IMR-90 (cell line): ENCODE data around the gene CDADC1. TPM values are rescaled to one million over a fixed set of nuclear protein-coding genes. Genes with fewer than 3 reads are reported as not detected.

ENCODE experiments used
- ATAC-seq: fragments of 200-7000 bp; cut with Tn5 transposase; 2 replicates; pipeline ENCODE4 v1.9.1; 2020; ENCODE audit warnings: low read depth, mild to moderate bottlenecking, moderate library complexity
- BruUV-seq: library from RNA; stranded (reverse); fragments of 400-500 nt; replicated peaks from 2 replicates; lab custom pipeline; 2021; lab: Mats Ljungman, UMichigan
- CTCF ChIA-PET: fragments of 300-600 bp; formaldehyde crosslinking; extraction: SDS; loops from one replicate; lab custom pipeline; 2021; ENCODE audit warnings: antibody characterized with exemption; lab: Yijun Ruan, JAX
- POLR2A ChIA-PET: fragments of 300-600 bp; sonication (Branson Sonifier 250); formaldehyde crosslinking; loops from one replicate; lab custom pipeline; 2022; ENCODE audit warnings: antibody characterized with exemption; ENCODE audit not compliant: unreplicated experiment; lab: Charles Lee
- DNase-seq: peaks from one replicate; pipeline ENCODE4 v3.0.0; 2013
- H2AFZ ChIP-seq: replicated peaks from 2 replicates; pipeline ENCODE3; 2013; ENCODE audit warnings: low read length, mild to moderate bottlenecking; ENCODE audit not compliant: poor library complexity
- H2AK5ac ChIP-seq: 2 replicates; pipeline ENCODE4 v1.6.1; 2013; ENCODE audit warnings: low read depth, low read length, inconsistent platforms
- H2AK9ac ChIP-seq: replicated peaks from 2 replicates; pipeline ENCODE3; 2013; ENCODE audit warnings: mild to moderate bottlenecking, low read depth, low read length, moderate library complexity; ENCODE audit not compliant: poor library complexity
- H2BK120ac ChIP-seq: 2 replicates; pipeline ENCODE4 v1.6.1; 2013; ENCODE audit warnings: low read depth, low read length, inconsistent platforms
- H2BK15ac ChIP-seq: 3 replicates; pipeline ENCODE4 v1.6.1; 2013; ENCODE audit warnings: low read depth, low read length, inconsistent platforms
- H2BK20ac ChIP-seq: 2 replicates; pipeline ENCODE4 v1.6.1; 2013; ENCODE audit warnings: low read depth, mild to moderate bottlenecking, inconsistent platforms, low read length, moderate library complexity
- H2BK5ac ChIP-seq: 2 replicates; pipeline ENCODE4 v1.6.1; 2013; ENCODE audit warnings: mild to moderate bottlenecking, low read depth, low read length, inconsistent platforms; ENCODE audit not compliant: poor library complexity, severe bottlenecking
- H3K14ac ChIP-seq: replicated peaks from 2 replicates; pipeline ENCODE4 v1.6.1; 2013; ENCODE audit warnings: low read depth, low read length, inconsistent platforms
- H3K18ac ChIP-seq: 2 replicates; pipeline ENCODE4 v1.6.1; 2013; ENCODE audit warnings: low read depth, low read length, control low read depth
- H3K23ac ChIP-seq: 2 replicates; pipeline ENCODE4 v1.6.1; 2013; ENCODE audit warnings: low read depth, low read length, inconsistent platforms
- H3K27ac ChIP-seq: 2 replicates; pipeline ENCODE4 v1.5.1; 2013; ENCODE audit warnings: mild to moderate bottlenecking, control low read depth, low read length; ENCODE audit not compliant: insufficient read depth
- H3K27me3 ChIP-seq: 2 replicates; pipeline ENCODE4 v1.6.1; 2013; ENCODE audit warnings: low read length; ENCODE audit not compliant: control insufficient read depth, insufficient read depth
- H3K36me3 ChIP-seq: 2 replicates; pipeline ENCODE4 v1.6.1; 2013; ENCODE audit warnings: low read length, mixed read lengths; ENCODE audit not compliant: control insufficient read depth, insufficient read depth
- H3K4ac ChIP-seq: 2 replicates; pipeline ENCODE4 v1.6.1; 2013; ENCODE audit warnings: low read depth, low read length, inconsistent platforms
- H3K4me1 ChIP-seq: 2 replicates; pipeline ENCODE4 v1.6.1; 2013; ENCODE audit warnings: low read length, mixed read lengths; ENCODE audit not compliant: control insufficient read depth, insufficient read depth
- H3K4me2 ChIP-seq: 2 replicates; pipeline ENCODE4 v1.6.1; 2013; ENCODE audit warnings: low read depth, mild to moderate bottlenecking, control low read depth, low read length, moderate library complexity
- H3K4me3 ChIP-seq: 2 replicates; pipeline ENCODE4 v1.5.1; 2013; ENCODE audit warnings: low read depth, mild to moderate bottlenecking, control low read depth, low read length, moderate library complexity; ENCODE audit not compliant: insufficient read depth
- H3K56ac ChIP-seq: 2 replicates; pipeline ENCODE4 v1.6.1; 2013; ENCODE audit warnings: low read length, inconsistent platforms; ENCODE audit not compliant: insufficient read depth; ENCODE audit errors: extremely low read depth
- H3K79me1 ChIP-seq, 2 experiments: 2 replicates each; pipeline ENCODE4 v1.6.1; 2013; ENCODE audit warnings: low read length in 2 of 2, inconsistent platforms in 1 of 2, low read depth in 1 of 2
- H3K9ac ChIP-seq: 2 replicates; pipeline ENCODE4 v1.6.1; 2013; ENCODE audit warnings: low read depth, low read length, control low read depth
- H3K9me1 ChIP-seq: 2 replicates; pipeline ENCODE4 v1.6.1; 2013; ENCODE audit warnings: low read length, inconsistent platforms; ENCODE audit not compliant: insufficient read depth
- H3K9me3 ChIP-seq: 2 replicates; pipeline ENCODE4 v1.6.1; 2013; ENCODE audit warnings: low read length; ENCODE audit not compliant: control insufficient read depth, insufficient read depth
- H4K20me1 ChIP-seq: 2 replicates; pipeline ENCODE4 v1.6.1; 2013; ENCODE audit warnings: low read length, inconsistent platforms; ENCODE audit not compliant: insufficient read depth
- H4K5ac ChIP-seq: 2 replicates; pipeline ENCODE4 v1.6.1; 2013; ENCODE audit warnings: mild to moderate bottlenecking, low read depth, low read length, control low read depth
- H4K8ac ChIP-seq, 2 experiments: 2 replicates each; pipeline ENCODE4 v1.6.1; 2013; ENCODE audit warnings: low read depth in 2 of 2, low read length in 2 of 2, control low read depth in 1 of 2, inconsistent platforms in 1 of 2
- H4K91ac ChIP-seq: 2 replicates; pipeline ENCODE4 v1.6.1; 2013; ENCODE audit warnings: low read depth, low read length, inconsistent platforms; ENCODE audit not compliant: insufficient read depth
- MXI1 ChIP-seq: IDR thresholded peaks from 2 replicates; pipeline ENCODE4 v1.6.1; 2012; ENCODE audit warnings: low read depth, mild to moderate bottlenecking, low read length, moderate library complexity, borderline replicate concordance
- WGBS, 2 experiments: methylation state at CpG; one replicate each; pipeline versions ENCODE4 v1.1.5 to v1.1.7; 2013; ENCODE audit warnings: missing lambda C conversion rate in 2 of 2; ENCODE audit not compliant: insufficient read length in 1 of 2; ENCODE audit errors: extremely low coverage in 2 of 2; 5-methylcytosine and 5-hydroxymethylcytosine counted together
- dilution Hi-C: fragments of 300-500 bp; cut with HindIII; formaldehyde crosslinking; loops from one replicate; pipeline ENCODE4 v1.14.3; 2018; ENCODE audit warnings: low sequenced_read_pairs; ENCODE audit not compliant: unreplicated experiment
- in situ Hi-C: fragments of 300-500 bp; cut with MboI; formaldehyde crosslinking; loops from 3 replicates; pipeline ENCODE4 v1.14.3; 2019; ENCODE audit warnings: low sequenced_read_pairs, inconsistent platforms, mixed read lengths
- intact Hi-C: fragments of 100-400 bp; cut with micrococcal nuclease; formaldehyde crosslinking; loops from 2 replicates; pipeline ENCODE4 v1.10.0; 2022
- polyA plus RNA-seq, 3 experiments: library from polyadenylated mRNA; depleted of rRNA; stranded (reverse); fragments of >200 nt; gene quantifications; 2 replicates each; pipeline ENCODE4 v1.2.3, GENCODE V29; 2012; ENCODE audit warnings: low replicate concordance in 1 of 3
- total RNA-seq: library from RNA; depleted of rRNA; stranded (reverse); fragments of >200 nt; gene quantifications from 2 replicates; pipeline ENCODE4 v1.2.3, GENCODE V29; 2012

CDADC1 gene
- total and polyA plus RNA-seq, 2 of the 4 experiments (the other 2 are of a cell fraction), result 0.54 to 2.6 TPM

DNA sequence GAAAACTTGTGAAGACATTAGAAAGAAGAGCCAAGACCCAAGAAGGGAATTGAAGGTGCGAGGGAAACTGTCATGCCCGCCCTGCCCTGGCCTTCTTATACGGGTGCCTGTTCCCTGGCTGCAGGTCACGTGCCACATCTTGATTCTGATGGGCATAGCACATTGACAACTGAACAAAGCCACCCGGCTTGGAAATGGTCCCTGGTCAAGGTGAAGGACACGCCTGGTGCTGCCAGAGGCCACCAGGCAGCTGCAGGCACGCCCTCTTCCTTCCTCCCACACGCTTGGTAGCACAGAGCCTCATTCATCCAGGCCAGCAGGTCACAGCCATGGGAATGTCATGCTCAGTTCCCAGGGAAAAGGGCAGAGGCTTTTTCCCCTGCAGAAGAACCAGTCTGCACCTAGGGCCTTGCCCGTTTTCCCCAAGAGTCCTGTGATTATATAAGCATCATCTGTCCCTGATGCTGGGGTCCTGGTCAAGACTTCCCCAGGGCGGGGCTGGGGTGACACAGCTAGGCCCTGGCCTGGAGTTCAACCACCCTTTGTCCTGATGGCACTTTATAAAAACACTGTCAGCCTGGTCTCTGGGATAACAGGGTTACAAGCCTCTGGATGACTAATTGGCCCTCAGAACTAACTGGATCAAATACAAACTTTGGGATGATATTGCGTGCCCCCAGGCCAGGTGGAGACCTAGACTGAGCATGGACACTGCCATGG is 56.0 kb downstream of the CDADC1 start:
- Histone ChIP-seq H3K27me3 (no peaks in the 10 kb centered on the region), H4K5ac (no peak overlapping the region), H4K20me1 (no peaks in the 10 kb centered on the region), H3K36me3 (no peaks in the 10 kb centered on the region), H2BK20ac (peak overlapping the region; percentile 10; the same call in 1 of the 2 replicates), H3K14ac (0 out of 2 replicates have a peak overlapping the region, but pooled peaks have one; percentile 33), H3K56ac (no peak overlapping the region), H3K9me1 (peaks cover 18% of the 10 kb centered on the region), H2BK5ac (no peak overlapping the region), H3K4me2 (no peak overlapping the region), H3K27ac (no peak overlapping the region), H2AFZ (peak overlapping the region; percentile 33), H2BK120ac (peak overlapping the region; percentile 41), H4K91ac (no peak overlapping the region), H3K9ac (no peak overlapping the region), H3K79me1 (peaks cover 0 to 3% of the 10 kb centered on the region in 2 experiments; a peak in 1 of 4 replicates), H2AK9ac (no peak overlapping the region), H3K4ac (peak overlapping the region; percentile 42; the same call in 1 of the 2 replicates), H2AK5ac (peak overlapping the region; percentile 70), H3K9me3 (no peaks in the 10 kb centered on the region), H3K4me1 (peaks cover 13% of the 10 kb centered on the region), H2BK15ac (no peak overlapping the region), H3K18ac (no peak overlapping the region), H4K8ac (peak overlapping the region in 1 of 2 experiments; percentile 32; a peak in 2 of 4 replicates), H3K23ac (no peak overlapping the region), H3K4me3 (no peak overlapping the region)
- ChIA-PET POLR2A (no interaction called here), CTCF (no interaction called here)
- DNase-seq (no peak), ATAC-seq (no peak)
- dilution Hi-C loops, result no loop called here
- in situ Hi-C loops, result no loop called here
- intact Hi-C loops, result no loop called here
- TF ChIP-seq MXI1, result no peak
- 96% methylated on average over 4 of the region's 11 CpGs; no CpG with 5 or more reads in 1 of the 2 experiments for WGBS, 2 experiments
- BruUV-seq, result no TSS peak
